Ishikawa (cell line): ENCODE measurements around the gene ANXA2.

Source experiments
- EGR1 ChIP-seq: IDR thresholded peaks from 2 replicates; pipeline ENCODE4 v1.6.1; 2012
- EP300 ChIP-seq: IDR thresholded peaks from 2 replicates; pipeline ENCODE4 v1.6.1; 2012; ENCODE audit warnings: borderline replicate concordance
- REST ChIP-seq: IDR thresholded peaks from 2 replicates; pipeline ENCODE4 v1.6.1; 2012; ENCODE audit warnings: low read depth, mild to moderate bottlenecking
- TAF1 ChIP-seq: IDR thresholded peaks from 2 replicates; pipeline ENCODE4 v1.6.1; 2012; ENCODE audit warnings: low read depth, mild to moderate bottlenecking
- TCF12 ChIP-seq: IDR thresholded peaks from 2 replicates; pipeline ENCODE4 v1.6.1; 2012; ENCODE audit warnings: low read depth
- ZBTB7A ChIP-seq: IDR thresholded peaks from 2 replicates; pipeline ENCODE4 v1.6.1; 2012; ENCODE audit warnings: low read depth

GRCh38 chr15:60318216-60318867 is 79.4 kb downstream of the ANXA2 start:
- no peak for TF ChIP-seq TCF12
- no peak for TF ChIP-seq EGR1
- TF ChIP-seq EP300, result no peak
- TF ChIP-seq TAF1, result no peak
- TF ChIP-seq REST, result no peak
- no peak for TF ChIP-seq ZBTB7A
